ENCODE measurements around the gene KCNH2. TPM values are rescaled to one million over a fixed set of nuclear protein-coding genes. Genes with fewer than 3 reads are reported as not detected.
A peak's percentile ranks its signal among the peaks of the same experiment; 100 is the strongest.

Gene KCNH2
- total and polyA plus RNA-seq, 2 of the 13 experiments (the other 11 are each of a cell fraction or from before 2014, with no cell fraction given), result 0.09 to 0.11 TPM

DNA sequence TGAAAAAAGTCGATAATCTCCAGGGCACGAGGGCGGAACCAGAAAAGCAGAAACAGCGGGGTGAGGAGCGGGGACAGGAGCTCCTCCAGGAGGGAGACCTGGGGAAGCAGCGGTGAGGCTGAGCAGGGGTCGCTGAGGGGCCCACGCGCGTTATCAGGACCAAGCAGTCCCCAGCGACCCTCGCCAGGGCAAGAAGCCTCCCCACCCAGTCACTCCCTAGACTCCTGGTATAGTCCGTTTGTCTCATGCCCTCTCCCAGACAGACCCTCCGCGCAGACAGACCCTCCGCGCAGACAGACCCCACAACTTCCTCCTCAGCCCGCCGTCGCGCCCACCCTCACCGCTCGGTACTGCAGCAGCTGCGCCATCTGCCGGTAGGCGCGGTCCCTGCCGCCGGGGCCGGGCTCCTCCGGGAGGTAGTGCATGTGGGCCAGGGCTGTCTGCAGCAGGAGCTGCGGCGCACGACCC is 39.9 kb upstream of the KCNH2 start (continued):
- TF ChIP-seq REL (CRISPR knock-in tag; conservative IDR thresholded peaks at IDR 0.05) (no peak), ZNF878 (CRISPR knock-in tag; IDR thresholded peaks at IDR 0.05) (no peak), BCL6 (CRISPR knock-in tag; IDR thresholded peaks at IDR 0.05) (no peak), MLXIP (CRISPR knock-in tag; IDR thresholded peaks at IDR 0.05; ENCODE audit: borderline replicate concordance) (no peak), SNAI1 (CRISPR knock-in tag; IDR thresholded peaks at IDR 0.05; ENCODE audit: borderline replicate concordance) (no peak), FOSL1 (CRISPR knock-in tag; IDR thresholded peaks at IDR 0.05; ENCODE audit: borderline replicate concordance) (no peak), TCF7 (IDR thresholded peaks at IDR 0.05; ENCODE audit: low read depth) (no peak), ZNF33A (CRISPR knock-in tag; IDR thresholded peaks at IDR 0.05; ENCODE audit: borderline replicate concordance) (no peak), MTERF4 (CRISPR knock-in tag; IDR thresholded peaks at IDR 0.05) (peak; percentile 79; the same call in 1 of the 2 replicates), AGO1 (IDR thresholded peaks at IDR 0.05; ENCODE audit: low read depth, low read length, poor library complexity, severe bottlenecking) (no peak), ONECUT2 (CRISPR knock-in tag; IDR thresholded peaks at IDR 0.05) (no peak), CENPX (CRISPR knock-in tag; IDR thresholded peaks at IDR 0.05) (no peak), ZNF468 (CRISPR knock-in tag; IDR thresholded peaks at IDR 0.05) (no peak), DMAP1 (CRISPR knock-in tag; IDR thresholded peaks at IDR 0.05) (peak; percentile 26; the same call in 1 of the 2 replicates), MIER2 (CRISPR knock-in tag; IDR thresholded peaks at IDR 0.05) (no peak; the same call in 1 of the 2 replicates), ZNF136 (CRISPR knock-in tag; IDR thresholded peaks at IDR 0.05; ENCODE audit: low read depth) (no peak), SMYD3 (CRISPR knock-in tag; IDR thresholded peaks at IDR 0.05) (no peak), ZNF33B (CRISPR knock-in tag; IDR thresholded peaks at IDR 0.05) (no peak), ETV5 (CRISPR knock-in tag; IDR thresholded peaks at IDR 0.05; ENCODE audit: borderline replicate concordance) (peak; percentile 33; the same call in 1 of the 2 replicates)
- TF ChIP-seq, protein P1, sequence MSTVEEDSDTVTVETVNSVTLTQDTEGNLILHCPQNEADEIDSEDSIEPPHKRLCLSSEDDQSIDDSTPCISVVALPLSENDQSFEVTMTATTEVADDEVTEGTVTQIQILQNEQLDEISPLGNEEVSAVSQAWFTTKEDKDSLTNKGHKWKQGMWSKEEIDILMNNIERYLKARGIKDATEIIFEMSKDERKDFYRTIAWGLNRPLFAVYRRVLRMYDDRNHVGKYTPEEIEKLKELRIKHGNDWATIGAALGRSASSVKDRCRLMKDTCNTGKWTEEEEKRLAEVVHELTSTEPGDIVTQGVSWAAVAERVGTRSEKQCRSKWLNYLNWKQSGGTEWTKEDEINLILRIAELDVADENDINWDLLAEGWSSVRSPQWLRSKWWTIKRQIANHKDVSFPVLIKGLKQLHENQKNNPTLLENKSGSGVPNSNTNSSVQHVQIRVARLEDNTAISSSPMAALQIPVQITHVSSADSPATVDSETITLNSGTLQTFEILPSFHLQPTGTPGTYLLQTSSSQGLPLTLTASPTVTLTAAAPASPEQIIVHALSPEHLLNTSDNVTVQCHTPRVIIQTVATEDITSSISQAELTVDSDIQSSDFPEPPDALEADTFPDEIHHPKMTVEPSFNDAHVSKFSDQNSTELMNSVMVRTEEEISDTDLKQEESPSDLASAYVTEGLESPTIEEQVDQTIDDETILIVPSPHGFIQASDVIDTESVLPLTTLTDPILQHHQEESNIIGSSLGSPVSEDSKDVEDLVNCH (CRISPR knock-in tag; IDR thresholded peaks at IDR 0.05), result no peak
- TF ChIP-seq, protein P2, sequence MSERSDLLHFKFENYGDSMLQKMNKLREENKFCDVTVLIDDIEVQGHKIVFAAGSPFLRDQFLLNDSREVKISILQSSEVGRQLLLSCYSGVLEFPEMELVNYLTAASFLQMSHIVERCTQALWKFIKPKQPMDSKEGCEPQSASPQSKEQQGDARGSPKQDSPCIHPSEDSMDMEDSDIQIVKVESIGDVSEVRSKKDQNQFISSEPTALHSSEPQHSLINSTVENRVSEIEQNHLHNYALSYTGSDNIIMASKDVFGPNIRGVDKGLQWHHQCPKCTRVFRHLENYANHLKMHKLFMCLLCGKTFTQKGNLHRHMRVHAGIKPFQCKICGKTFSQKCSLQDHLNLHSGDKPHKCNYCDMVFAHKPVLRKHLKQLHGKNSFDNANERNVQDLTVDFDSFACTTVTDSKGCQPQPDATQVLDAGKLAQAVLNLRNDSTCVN (CRISPR knock-in tag; IDR thresholded peaks at IDR 0.05; ENCODE audit: borderline replicate concordance), result 0 out of 2 replicates have a peak, but pooled peaks have one; percentile 49
- TF ChIP-seq, protein P3, sequence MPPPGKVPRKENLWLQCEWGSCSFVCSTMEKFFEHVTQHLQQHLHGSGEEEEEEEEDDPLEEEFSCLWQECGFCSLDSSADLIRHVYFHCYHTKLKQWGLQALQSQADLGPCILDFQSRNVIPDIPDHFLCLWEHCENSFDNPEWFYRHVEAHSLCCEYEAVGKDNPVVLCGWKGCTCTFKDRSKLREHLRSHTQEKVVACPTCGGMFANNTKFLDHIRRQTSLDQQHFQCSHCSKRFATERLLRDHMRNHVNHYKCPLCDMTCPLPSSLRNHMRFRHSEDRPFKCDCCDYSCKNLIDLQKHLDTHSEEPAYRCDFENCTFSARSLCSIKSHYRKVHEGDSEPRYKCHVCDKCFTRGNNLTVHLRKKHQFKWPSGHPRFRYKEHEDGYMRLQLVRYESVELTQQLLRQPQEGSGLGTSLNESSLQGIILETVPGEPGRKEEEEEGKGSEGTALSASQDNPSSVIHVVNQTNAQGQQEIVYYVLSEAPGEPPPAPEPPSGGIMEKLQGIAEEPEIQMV (CRISPR knock-in tag; IDR thresholded peaks at IDR 0.05; ENCODE audit: low read depth), result no peak

All from HepG2 (cell line).